Hematopoietic multipotent progenitor cell treated with erythropoietin and hydrocortisone succinate and interleukin-3 and kit ligand, for 17 days (in vitro differentiated cells): ENCODE results near the gene RND3.

Experiments used
- DNase-seq: peaks from one replicate; pipeline ENCODE4 v3.0.0-alpha.2; 2015; ENCODE audit warnings: low spot score

RND3 gene

GRCh38 chr2:150441226-150441625 lies 46.2 kb downstream of the RND3 start:
- no peak for DNase-seq

GRCh38 chr2:150438654-150439053 lies 48.8 kb downstream of the RND3 start:
- DNase-seq = no peak

GRCh38 chr2:150438041-150438440 lies 49.4 kb downstream of the RND3 start:
- no peak for DNase-seq

GRCh38 chr2:150432312-150432625 lies 55.2 kb downstream of the RND3 start:
- DNase-seq = no peak

- no peak for DNase-seq
Measured at GRCh38 chr2:150431561-150432311, 55.7 kb downstream of the RND3 start.

GRCh38 chr2:150429384-150429961 lies 58.0 kb downstream of the RND3 start:
- DNase-seq = no peak

GRCh38 chr2:150428641-150429040 lies 58.8 kb downstream of the RND3 start:
- DNase-seq = no peak

GRCh38 chr2:150427298-150427697 lies 60.2 kb downstream of the RND3 start:
- DNase-seq = no peak

GRCh38 chr2:150426724-150427123 lies 60.7 kb downstream of the RND3 start:
- no peak for DNase-seq

GRCh38 chr2:150426315-150426714 lies 61.2 kb downstream of the RND3 start:
- DNase-seq = no peak

GRCh38 chr2:150425121-150425955 lies 62.1 kb downstream of the RND3 start:
- no peak for DNase-seq

GRCh38 chr2:150424406-150424805 lies 63.1 kb downstream of the RND3 start:
- no peak for DNase-seq

- no peak for DNase-seq
Measured at GRCh38 chr2:150421126-150421651, 66.3 kb downstream of the RND3 start.

- no peak for DNase-seq
Measured at GRCh38 chr2:150418916-150419315, 68.6 kb downstream of the RND3 start.
